ENCODE measurements around the gene AHRR. TPM values are rescaled to one million over a fixed set of nuclear protein-coding genes. Genes with fewer than 3 reads are reported as not detected.
"Not testable (repeated sequence)": the region's sequence is repeated elsewhere in the genome, so short reads cannot be mapped to it uniquely, and the experiment has no call there.

Gene AHRR
- total and polyA plus RNA-seq, 2 of the 4 experiments (the other 2 are of a cell fraction), result 15.6 to 37.1 TPM

GRCh38 chr5:290200-290599, 31.3 kb upstream of the AHRR start:
- H2BK120ac ChIP-seq (ENCODE audit: low read depth, low read length); ATAC-seq (ENCODE audit: low read depth); H2AFZ ChIP-seq (replicated peaks; ENCODE audit: low read length, poor library complexity); H3K9me1 ChIP-seq (ENCODE audit: insufficient read depth, low read length); H3K4me3 ChIP-seq (ENCODE audit: insufficient read depth, low read depth, low read length); H2BK20ac ChIP-seq (ENCODE audit: low read depth, low read length); H4K91ac ChIP-seq (ENCODE audit: insufficient read depth, low read depth, low read length); H3K23ac ChIP-seq (ENCODE audit: low read depth, low read length); CTCF ChIA-PET; H2BK5ac ChIP-seq (ENCODE audit: low read depth, low read length, poor library complexity, severe bottlenecking); POLR2A ChIA-PET (ENCODE audit: unreplicated experiment); H3K27ac ChIP-seq (ENCODE audit: insufficient read depth, low read length); H3K4me1 ChIP-seq (ENCODE audit: control insufficient read depth, insufficient read depth, low read length); DNase-seq; H3K4ac ChIP-seq (ENCODE audit: low read depth, low read length); BruUV-seq (replicated peaks); H4K8ac ChIP-seq (ENCODE audit: low read depth in 2 of 2, low read length in 2 of 2); in situ Hi-C loops (cut with MboI; ENCODE audit: low sequenced_read_pairs); H3K9ac ChIP-seq (ENCODE audit: low read depth, low read length); H3K18ac ChIP-seq (ENCODE audit: low read depth, low read length); H2BK15ac ChIP-seq (ENCODE audit: low read depth, low read length); intact Hi-C loops (cut with micrococcal nuclease); dilution Hi-C loops (cut with HindIII; ENCODE audit: low sequenced_read_pairs, unreplicated experiment); H3K56ac ChIP-seq (ENCODE audit: extremely low read depth, insufficient read depth, low read length); H3K27me3 ChIP-seq (ENCODE audit: control insufficient read depth, insufficient read depth, low read length); H4K5ac ChIP-seq (ENCODE audit: low read depth, low read length); H2AK9ac ChIP-seq (replicated peaks; ENCODE audit: low read depth, low read length, poor library complexity); H2AK5ac ChIP-seq (ENCODE audit: low read depth, low read length); H3K14ac ChIP-seq (replicated peaks; ENCODE audit: low read depth, low read length); H3K9me3 ChIP-seq (ENCODE audit: control insufficient read depth, insufficient read depth, low read length); H3K4me2 ChIP-seq (ENCODE audit: low read depth, low read length): not testable (repeated sequence)
- peaks cover 61% of the 10 kb centered on the region for H4K20me1 ChIP-seq (ENCODE audit: insufficient read depth, low read length)
- H3K36me3 ChIP-seq (ENCODE audit: control insufficient read depth, insufficient read depth, low read length), result peaks cover 14% of the 10 kb centered on the region
- H3K79me1 ChIP-seq (ENCODE audit: low read depth in 1 of 2, low read length in 2 of 2), result peaks cover 16 to 44% of the 10 kb centered on the region in 2 experiments
- WGBS, 2 experiments (ENCODE audit: extremely low coverage in 2 of 2, insufficient read length in 1 of 2), result no CpG with 5 or more reads among the region's 13 CpGs

GRCh38 chr5:291345-291744, 30.2 kb upstream of the AHRR start:
- dilution Hi-C loops (cut with HindIII; ENCODE audit: low sequenced_read_pairs, unreplicated experiment); H3K9me1 ChIP-seq (ENCODE audit: insufficient read depth, low read length); H3K9ac ChIP-seq (ENCODE audit: low read depth, low read length); H3K23ac ChIP-seq (ENCODE audit: low read depth, low read length); H2AK9ac ChIP-seq (replicated peaks; ENCODE audit: low read depth, low read length, poor library complexity); H4K91ac ChIP-seq (ENCODE audit: insufficient read depth, low read depth, low read length); H3K27ac ChIP-seq (ENCODE audit: insufficient read depth, low read length); POLR2A ChIA-PET (ENCODE audit: unreplicated experiment); H4K8ac ChIP-seq (ENCODE audit: low read depth in 2 of 2, low read length in 2 of 2); H3K9me3 ChIP-seq (ENCODE audit: control insufficient read depth, insufficient read depth, low read length); H3K36me3 ChIP-seq (ENCODE audit: control insufficient read depth, insufficient read depth, low read length); in situ Hi-C loops (cut with MboI; ENCODE audit: low sequenced_read_pairs); DNase-seq; H3K18ac ChIP-seq (ENCODE audit: low read depth, low read length); ATAC-seq (ENCODE audit: low read depth); H4K5ac ChIP-seq (ENCODE audit: low read depth, low read length); H2AFZ ChIP-seq (replicated peaks; ENCODE audit: low read length, poor library complexity); H3K4ac ChIP-seq (ENCODE audit: low read depth, low read length); H2AK5ac ChIP-seq (ENCODE audit: low read depth, low read length); H3K14ac ChIP-seq (replicated peaks; ENCODE audit: low read depth, low read length); H3K4me1 ChIP-seq (ENCODE audit: control insufficient read depth, insufficient read depth, low read length); H3K27me3 ChIP-seq (ENCODE audit: control insufficient read depth, insufficient read depth, low read length); H2BK120ac ChIP-seq (ENCODE audit: low read depth, low read length); intact Hi-C loops (cut with micrococcal nuclease); H2BK15ac ChIP-seq (ENCODE audit: low read depth, low read length); H3K4me3 ChIP-seq (ENCODE audit: insufficient read depth, low read depth, low read length); BruUV-seq (replicated peaks); CTCF ChIA-PET; H3K56ac ChIP-seq (ENCODE audit: extremely low read depth, insufficient read depth, low read length); H2BK20ac ChIP-seq (ENCODE audit: low read depth, low read length); H2BK5ac ChIP-seq (ENCODE audit: low read depth, low read length, poor library complexity, severe bottlenecking); H3K4me2 ChIP-seq (ENCODE audit: low read depth, low read length): not testable (repeated sequence)
- Histone ChIP-seq H4K20me1 (ENCODE audit: insufficient read depth, low read length) (peaks cover 58% of the 10 kb centered on the region), H3K79me1 (ENCODE audit: low read depth in 1 of 2, low read length in 2 of 2) (peaks cover 18 to 41% of the 10 kb centered on the region in 2 experiments)
- WGBS, 2 experiments (ENCODE audit: extremely low coverage in 2 of 2, insufficient read length in 1 of 2), result no CpG with 5 or more reads among the region's 10 CpGs
